GM10266 (cell line): ENCODE measurements around the gene CAPRIN2.

Source experiments
- DNase-seq: peaks from one replicate; pipeline ENCODE4 v3.0.0; 2012; ENCODE audit errors: extremely low spot score
- TF ChIP-seq, protein P1 (sequence below): IDR thresholded peaks from 2 replicates; pipeline ENCODE4 v1.5.1; 2012; ENCODE audit warnings: mild to moderate bottlenecking, low read depth; ENCODE audit not compliant: control insufficient read depth, insufficient read depth; ENCODE audit errors: missing control alignments

The CAPRIN2 gene

DNA sequence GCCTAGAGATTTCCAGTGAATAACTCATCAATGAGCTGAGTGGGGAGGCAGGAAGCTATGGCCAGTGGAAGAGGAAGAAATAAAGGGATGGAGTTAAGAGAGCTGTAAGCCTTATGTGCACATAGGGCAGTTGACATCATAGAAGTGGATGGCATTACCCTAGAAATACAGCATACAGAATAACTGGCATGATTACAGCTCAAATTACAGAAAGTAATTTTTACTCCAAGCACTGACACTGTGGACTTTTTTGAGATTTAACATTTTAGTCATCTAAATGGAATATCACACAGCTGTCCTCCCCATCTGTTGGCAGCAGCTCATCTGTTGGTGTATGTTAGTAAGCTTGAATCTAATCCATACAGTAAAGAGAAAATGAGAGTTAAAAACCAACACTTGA, 53.7 kb downstream of the CAPRIN2 start:
- no peak for DNase-seq
- TF ChIP-seq, protein P1, sequence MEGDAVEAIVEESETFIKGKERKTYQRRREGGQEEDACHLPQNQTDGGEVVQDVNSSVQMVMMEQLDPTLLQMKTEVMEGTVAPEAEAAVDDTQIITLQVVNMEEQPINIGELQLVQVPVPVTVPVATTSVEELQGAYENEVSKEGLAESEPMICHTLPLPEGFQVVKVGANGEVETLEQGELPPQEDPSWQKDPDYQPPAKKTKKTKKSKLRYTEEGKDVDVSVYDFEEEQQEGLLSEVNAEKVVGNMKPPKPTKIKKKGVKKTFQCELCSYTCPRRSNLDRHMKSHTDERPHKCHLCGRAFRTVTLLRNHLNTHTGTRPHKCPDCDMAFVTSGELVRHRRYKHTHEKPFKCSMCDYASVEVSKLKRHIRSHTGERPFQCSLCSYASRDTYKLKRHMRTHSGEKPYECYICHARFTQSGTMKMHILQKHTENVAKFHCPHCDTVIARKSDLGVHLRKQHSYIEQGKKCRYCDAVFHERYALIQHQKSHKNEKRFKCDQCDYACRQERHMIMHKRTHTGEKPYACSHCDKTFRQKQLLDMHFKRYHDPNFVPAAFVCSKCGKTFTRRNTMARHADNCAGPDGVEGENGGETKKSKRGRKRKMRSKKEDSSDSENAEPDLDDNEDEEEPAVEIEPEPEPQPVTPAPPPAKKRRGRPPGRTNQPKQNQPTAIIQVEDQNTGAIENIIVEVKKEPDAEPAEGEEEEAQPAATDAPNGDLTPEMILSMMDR = no peak

GRCh38 chr12:30700216-30700900, 54.4 kb downstream of the CAPRIN2 start:
- DNase-seq = no peak
- TF ChIP-seq, protein P1 = no peak

- TF ChIP-seq, protein P1 = no peak
- no peak for DNase-seq
Observed at GRCh38 chr12:30698346-30698745, 56.4 kb downstream of the CAPRIN2 start.

GRCh38 chr12:30696943-30697342, 57.8 kb downstream of the CAPRIN2 start:
- TF ChIP-seq, protein P1 = no peak
- no peak for DNase-seq

DNA sequence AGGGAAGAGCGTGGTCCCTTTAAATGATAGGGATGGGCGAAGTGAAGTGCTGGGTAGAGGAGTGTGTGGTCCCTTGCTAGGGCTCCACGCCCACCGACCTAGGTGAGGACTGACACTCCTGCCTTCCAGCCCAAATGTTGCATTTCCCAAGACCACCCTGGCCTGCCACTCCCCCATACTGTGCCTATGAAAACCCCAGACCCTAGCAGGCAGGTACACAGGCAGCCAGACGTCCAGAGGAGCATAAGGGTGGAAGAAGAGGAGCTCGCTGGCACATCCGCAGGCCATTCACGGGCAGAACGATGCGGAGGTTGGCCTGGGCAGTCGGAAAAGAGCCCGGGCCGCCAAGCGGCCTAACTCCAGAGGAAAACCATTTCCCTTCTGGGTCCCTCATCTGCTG, 58.3 kb downstream of the CAPRIN2 start:
- no peak for DNase-seq
- TF ChIP-seq, protein P1 = no peak

- no peak for DNase-seq
Observed at GRCh38 chr12:30696103-30696408, 58.7 kb downstream of the CAPRIN2 start.

More at GRCh38 chr12:30696103-30696408, 58.7 kb downstream of the CAPRIN2 start:
- TF ChIP-seq, protein P1 = no peak
